Right lobe of liver (tissue), 6 donors: ENCODE data around the gene GIMAP2. TPM values are rescaled to one million over a fixed set of nuclear protein-coding genes. Genes with fewer than 3 reads are reported as not detected.
A peak's percentile ranks its signal among the peaks of the same experiment; 100 is the strongest.

Source experiments
- ATAC-seq, 4 donors: fragments of 200-7000 bp; cut with Tn5 transposase; one replicate each; pipeline ENCODE4 v1.9.1; 2020; ENCODE audit warnings: mild to moderate bottlenecking in 4 of 4, moderate library complexity in 4 of 4
- DNase-seq, 3 donors: peaks; one replicate each; pipeline ENCODE4 v3.0.0-alpha.2; 2020
- H3K27ac ChIP-seq, 3 donors: fragments of 200-600 bp; one replicate each; pipeline ENCODE4 v1.8.0; 2022
- H3K27me3 ChIP-seq, 2 donors: fragments of 200-600 bp; one replicate each; pipeline ENCODE4 v1.8.0; 2022
- H3K36me3 ChIP-seq, 4 donors: fragments of 200-600 bp; sonication (generic) in 1 of 4; one replicate each; pipeline versions ENCODE4 v1.5.1 to v1.8.0; 2017 to 2022; ENCODE audit warnings: control low read depth in 1 of 4
- H3K4me1 ChIP-seq, 4 donors: fragments of 200-600 bp; sonication (generic) in 1 of 4; one replicate each; pipeline versions ENCODE4 v1.5.1 to v1.8.0; 2017 to 2022; ENCODE audit warnings: control low read depth in 1 of 4
- H3K4me3 ChIP-seq, 3 donors: fragments of 200-600 bp; one replicate each; pipeline ENCODE4 v1.8.0; 2022
- H3K9me3 ChIP-seq, 4 donors: fragments of 200-600 bp; sonication (generic) in 1 of 4; one replicate each; pipeline versions ENCODE4 v1.5.1 to v1.8.0; 2017 to 2022; ENCODE audit warnings: control low read depth in 1 of 4
- POLR2A ChIP-seq: fragments of 450-650 bp; IDR thresholded peaks from one replicate; pipeline ENCODE4 v1.6.1; 2017; ENCODE audit warnings: antibody characterized with exemption, mild to moderate bottlenecking
- WGBS: methylation state at CpG from one replicate; pipeline ENCODE4 v1.1.6; 2018; ENCODE audit warnings: low coverage, low lambda C conversion rate; ENCODE audit not compliant: insufficient coverage; ENCODE audit errors: missing lambda C conversion rate; 5-methylcytosine and 5-hydroxymethylcytosine counted together
- intact Hi-C, 2 donors: fragments of 100-400 bp; cut with DNase I; formaldehyde crosslinking; loops; one replicate each; pipeline versions ENCODE4 v1.11.2 to v1.14.1; 2022
- total RNA-seq, 6 experiments: library from RNA; depleted of rRNA in 2 of 6; stranded (reverse); fragments of >200 nt in 2 of 6; fragmentation: NEBNext Ultra II Directional in 3 of 6; extraction: Animal tissue kit (Norgen Biotek cat#: 25700) in 3 of 6; gene quantifications; one replicate each; pipeline versions ENCODE4 v1.1.0 to v1.2.4, GENCODE V29; 2016 to 2023
- TF ChIP-seq, protein P1 (sequence below), 4 donors: fragments of 200-600 bp in 3 of 4; fragments of 450-650 bp in 1 of 4; IDR thresholded peaks; one replicate each; pipeline versions ENCODE4 v1.5.1 to v1.8.0; 2016 to 2022; ENCODE audit warnings: antibody characterized with exemption in 4 of 4, mild to moderate bottlenecking in 2 of 4
- donor health status: DM: no; HTN: yes; CAD: no.
- donor health status: DM: no; HTN: no; CAD: no.
- donor health status: DM: no; HTN: no; CAD: no.
- donor health status: DM: no; HTN: yes; CAD: no.
- donor health status: DM: no; HTN: yes; CAD: no.

Gene GIMAP2
- total RNA-seq, 6 experiments from 2014 or later, result 4.8 to 7.4 (median 5.7) TPM

DNA sequence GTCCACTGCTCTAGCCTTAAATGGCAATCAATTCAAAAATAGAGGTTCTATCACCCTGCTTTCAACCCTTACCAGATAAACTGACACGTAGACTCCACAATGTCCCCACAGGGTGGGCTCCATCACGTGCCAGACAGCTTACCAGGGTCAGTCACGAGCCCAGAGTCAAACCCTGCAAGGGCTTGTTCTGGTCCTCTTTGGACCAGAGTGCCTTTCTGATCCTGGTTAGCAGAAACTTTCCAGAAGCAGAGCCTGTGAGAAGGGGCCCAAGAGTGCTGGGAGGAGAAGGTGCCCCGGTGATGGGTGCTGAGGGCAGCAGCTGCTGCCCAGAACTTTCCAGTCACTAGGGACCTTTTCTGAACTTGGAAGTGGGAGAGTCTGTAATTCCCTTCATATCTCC is 51.4 kb downstream of the GIMAP2 start:
- TF ChIP-seq, protein P1, sequence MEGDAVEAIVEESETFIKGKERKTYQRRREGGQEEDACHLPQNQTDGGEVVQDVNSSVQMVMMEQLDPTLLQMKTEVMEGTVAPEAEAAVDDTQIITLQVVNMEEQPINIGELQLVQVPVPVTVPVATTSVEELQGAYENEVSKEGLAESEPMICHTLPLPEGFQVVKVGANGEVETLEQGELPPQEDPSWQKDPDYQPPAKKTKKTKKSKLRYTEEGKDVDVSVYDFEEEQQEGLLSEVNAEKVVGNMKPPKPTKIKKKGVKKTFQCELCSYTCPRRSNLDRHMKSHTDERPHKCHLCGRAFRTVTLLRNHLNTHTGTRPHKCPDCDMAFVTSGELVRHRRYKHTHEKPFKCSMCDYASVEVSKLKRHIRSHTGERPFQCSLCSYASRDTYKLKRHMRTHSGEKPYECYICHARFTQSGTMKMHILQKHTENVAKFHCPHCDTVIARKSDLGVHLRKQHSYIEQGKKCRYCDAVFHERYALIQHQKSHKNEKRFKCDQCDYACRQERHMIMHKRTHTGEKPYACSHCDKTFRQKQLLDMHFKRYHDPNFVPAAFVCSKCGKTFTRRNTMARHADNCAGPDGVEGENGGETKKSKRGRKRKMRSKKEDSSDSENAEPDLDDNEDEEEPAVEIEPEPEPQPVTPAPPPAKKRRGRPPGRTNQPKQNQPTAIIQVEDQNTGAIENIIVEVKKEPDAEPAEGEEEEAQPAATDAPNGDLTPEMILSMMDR (IDR thresholded peaks at IDR 0.05), result no peak
- TF ChIP-seq POLR2A, result no peak
- peaks cover 0 to 18% (median 3%) of the 10 kb centered on the region in 4 donors for H3K4me1 ChIP-seq
- 63% methylated on average over 4 of the region's 4 CpGs for WGBS
- H3K4me3 ChIP-seq, result peak overlapping the region; percentile 37 to 48 (median 42)
- H3K27me3 ChIP-seq, result no peaks in the 10 kb centered on the region
- H3K36me3 ChIP-seq, result no peaks in the 10 kb centered on the region
- ATAC-seq (no peak), DNase-seq (no peak)
- peak overlapping the region; percentile 30 to 64 (median 63) for H3K27ac ChIP-seq
- H3K9me3 ChIP-seq, result no peaks in the 10 kb centered on the region
- intact Hi-C loops, result no loop called here

DNA sequence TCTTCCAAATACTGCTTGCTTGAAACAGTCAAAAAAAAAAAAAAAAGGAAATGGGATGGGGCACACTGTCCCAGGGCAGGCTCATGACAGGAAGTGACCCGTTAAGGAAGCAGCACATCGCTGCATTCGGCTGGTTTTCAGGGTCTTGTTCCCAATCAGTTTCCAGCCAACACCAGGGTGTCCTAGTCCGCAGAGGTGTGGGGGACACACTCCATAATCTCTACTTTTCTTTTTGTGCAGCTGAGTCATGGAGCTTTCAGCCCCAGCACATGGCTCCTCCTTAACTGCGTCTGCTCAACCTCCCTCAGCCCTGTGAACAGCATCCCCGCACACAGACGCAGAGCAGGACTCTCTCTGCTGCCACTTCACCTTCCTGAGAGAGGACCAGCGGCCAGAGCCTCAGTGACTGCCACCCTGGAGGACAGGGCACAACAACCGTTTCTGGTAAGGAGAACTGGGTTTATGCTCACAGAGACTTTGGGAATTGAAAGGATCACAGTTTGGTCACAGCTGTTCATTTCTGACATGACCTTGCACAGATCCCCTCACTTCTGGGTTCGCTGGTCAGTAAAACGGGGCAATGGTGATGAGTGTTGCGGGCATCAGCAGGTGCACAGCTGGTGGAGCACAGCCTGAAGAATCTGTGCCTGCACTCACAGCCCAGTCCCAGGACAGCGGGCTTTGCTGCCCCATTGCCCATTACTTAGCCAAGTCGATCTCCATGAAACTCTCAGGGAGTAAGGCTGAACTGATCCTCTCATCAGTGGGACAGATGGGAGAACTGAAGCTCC is 52.0 kb downstream of the GIMAP2 start, which contains the start of gene GIMAP5:
TSS of gene GIMAP5 (plus strand) at position 154 of the 791 bp plus-strand sequence. CDS start 3,467 bp downstream, outside the sequence.
- H3K4me1 ChIP-seq, result peaks cover 0 to 18% (median 3%) of the 10 kb centered on the region in 4 donors
- 49% methylated on average over 5 of the region's 14 CpGs for WGBS
- H3K27me3 ChIP-seq, result no peaks in the 10 kb centered on the region
- TF ChIP-seq POLR2A, result peak; percentile 42
- TF ChIP-seq, protein P1 (IDR thresholded peaks at IDR 0.05), result no peak
- no peaks in the 10 kb centered on the region for H3K36me3 ChIP-seq
- no peaks in the 10 kb centered on the region for H3K9me3 ChIP-seq
- intact Hi-C loops, result no loop called here
- peak within 1 kb of the TSS; percentile 30 to 85 (median 63) for H3K27ac ChIP-seq
- H3K4me3 ChIP-seq, result peak within 1 kb of the TSS; percentile 37 to 48 (median 42)
- ATAC-seq (peak; percentile 44 to 65 (median 55)), DNase-seq (no peak)

DNA sequence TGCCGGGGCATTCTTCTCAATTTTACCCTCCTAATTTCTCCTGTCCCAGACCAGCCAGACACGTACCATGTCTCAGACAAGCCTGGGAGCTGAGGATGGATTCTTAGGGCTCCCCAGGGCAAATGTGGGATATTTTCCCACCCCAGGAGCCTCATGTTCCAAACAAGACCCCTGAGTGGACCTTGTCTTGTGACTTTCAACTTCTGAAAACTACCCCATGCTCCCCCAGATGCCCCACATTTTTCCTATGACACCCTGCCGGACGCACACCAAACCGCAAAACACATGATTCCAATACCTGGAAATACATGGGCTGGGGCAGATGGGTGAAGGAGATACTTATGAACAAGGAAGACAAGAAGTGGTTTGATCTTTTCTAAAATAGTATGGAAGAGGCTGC is 52.6 kb downstream of the GIMAP2 start:
- peak overlapping the region; percentile 37 to 48 (median 42) for H3K4me3 ChIP-seq
- intact Hi-C loops, result no loop called here
- H3K27me3 ChIP-seq, result no peaks in the 10 kb centered on the region
- peaks cover 0 to 18% (median 3%) of the 10 kb centered on the region in 4 donors for H3K4me1 ChIP-seq
- TF ChIP-seq POLR2A, result no peak
- TF ChIP-seq, protein P1 (IDR thresholded peaks at IDR 0.05), result no peak
- H3K27ac ChIP-seq, result peak overlapping the region; percentile 30 to 85 (median 63)
- 75% methylated on average over 4 of the region's 5 CpGs for WGBS
- no peaks in the 10 kb centered on the region for H3K36me3 ChIP-seq
- ATAC-seq, result no peak
- no peaks in the 10 kb centered on the region for H3K9me3 ChIP-seq
- DNase-seq, result no peak

DNA sequence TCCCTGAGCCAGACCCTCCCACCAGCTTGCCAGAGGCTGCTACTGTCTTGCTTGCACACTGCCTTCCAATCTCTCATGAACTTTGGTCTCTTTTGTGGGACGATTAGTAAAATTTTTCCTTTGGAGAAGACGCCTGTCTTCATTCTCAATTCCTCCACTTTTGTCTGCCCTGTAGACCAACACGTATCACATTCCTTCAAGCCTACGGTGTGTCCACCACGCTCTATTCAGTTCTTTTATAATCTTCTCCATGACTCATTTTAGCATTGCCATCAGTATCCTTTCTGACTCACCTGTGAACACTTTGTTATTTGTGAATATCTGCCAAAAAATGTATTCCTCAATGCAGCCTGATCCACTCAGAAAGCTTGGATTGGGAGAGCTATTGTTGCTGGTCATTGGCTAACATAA is 53.1 kb downstream of the GIMAP2 start:
- Histone ChIP-seq H3K27me3 (no peaks in the 10 kb centered on the region), H3K4me1 (peaks cover 0 to 18% (median 3%) of the 10 kb centered on the region in 4 donors), H3K36me3 (no peaks in the 10 kb centered on the region), H3K9me3 (no peaks in the 10 kb centered on the region), H3K4me3 (peak overlapping the region; percentile 37 to 48 (median 42)), H3K27ac (peak overlapping the region; percentile 30 to 85 (median 63))
- TF ChIP-seq, protein P1 (IDR thresholded peaks at IDR 0.05), result no peak
- TF ChIP-seq POLR2A, result no peak
- WGBS, result 31% methylated on average over 5 of the region's 5 CpGs
- intact Hi-C loops, result no loop called here
- no peak for DNase-seq
- peak in 3 of 4 donors; percentile 7 to 50 (median 32) for ATAC-seq
